Mesendoderm (in vitro differentiated cells): ENCODE data around the gene SOS1.
"Not testable (repeated sequence)": the region's sequence is repeated elsewhere in the genome, so short reads cannot be mapped to it uniquely, and the experiment has no call there.

Source experiments
- DNase-seq: peaks from one replicate; pipeline ENCODE4 v3.0.0; 2013
- H2AK5ac ChIP-seq: 2 replicates; pipeline ENCODE4 v1.6.1; 2013; ENCODE audit warnings: low read length, inconsistent platforms
- H2BK120ac ChIP-seq: 2 replicates; pipeline ENCODE4 v1.6.1; 2013; ENCODE audit warnings: low read depth, mild to moderate bottlenecking, low read length, moderate library complexity, mixed read lengths
- H2BK15ac ChIP-seq: replicated peaks from 2 replicates; pipeline ENCODE4 v1.6.1; 2013; ENCODE audit warnings: low read depth, mild to moderate bottlenecking, moderate library complexity
- H2BK5ac ChIP-seq: 2 replicates; pipeline ENCODE4 v1.6.1; 2013; ENCODE audit warnings: low read length, inconsistent platforms
- H3K18ac ChIP-seq: 2 replicates; pipeline ENCODE4 v1.6.1; 2013; ENCODE audit warnings: mild to moderate bottlenecking, low read length, mixed read lengths
- H3K23ac ChIP-seq: one replicate; pipeline ENCODE4 v1.6.1; 2013; ENCODE audit warnings: low read length
- H3K27ac ChIP-seq: 2 replicates; pipeline ENCODE4 v1.5.1; 2013; ENCODE audit warnings: low read depth, mild to moderate bottlenecking, inconsistent platforms, low read length, moderate library complexity
- H3K27me3 ChIP-seq: 2 replicates; pipeline ENCODE4 v1.6.1; 2013; ENCODE audit warnings: low read length, control low read depth, mild to moderate bottlenecking, inconsistent platforms; ENCODE audit not compliant: insufficient read depth, poor library complexity
- H3K36me3 ChIP-seq: 2 replicates; pipeline ENCODE4 v1.6.1; 2013; ENCODE audit warnings: low read length, inconsistent platforms; ENCODE audit not compliant: control insufficient read depth, insufficient read depth
- H3K4ac ChIP-seq: one replicate; pipeline ENCODE4 v1.6.1; 2013; ENCODE audit warnings: low read depth, mild to moderate bottlenecking, low read length, moderate library complexity
- H3K4me1 ChIP-seq: 2 replicates; pipeline ENCODE4 v1.6.1; 2013; ENCODE audit warnings: low read depth, low read length, inconsistent platforms; ENCODE audit not compliant: control insufficient read depth
- H3K4me2 ChIP-seq: 2 replicates; pipeline ENCODE4 v1.6.1; 2013; ENCODE audit warnings: low read length
- H3K4me3 ChIP-seq: 2 replicates; pipeline ENCODE4 v1.5.1; 2013; ENCODE audit warnings: mild to moderate bottlenecking, low read length
- H3K56ac ChIP-seq: one replicate; pipeline ENCODE4 v1.6.1; 2013; ENCODE audit warnings: low read length
- H3K79me1 ChIP-seq: 2 replicates; pipeline ENCODE4 v1.6.1; 2013; ENCODE audit warnings: low read length, inconsistent platforms
- H3K79me2 ChIP-seq: 2 replicates; pipeline ENCODE4 v1.6.1; 2013; ENCODE audit warnings: mild to moderate bottlenecking, low read length; ENCODE audit not compliant: control insufficient read depth, insufficient read depth
- H3K9ac ChIP-seq: 2 replicates; pipeline ENCODE4 v1.6.1; 2013; ENCODE audit warnings: low read length, inconsistent platforms
- H4K5ac ChIP-seq: one replicate; pipeline ENCODE4 v1.6.1; 2013; ENCODE audit warnings: low read length
- H4K8ac ChIP-seq: one replicate; pipeline ENCODE4 v1.6.1; 2013; ENCODE audit warnings: low read depth, mild to moderate bottlenecking, control low read depth, low read length, moderate library complexity
- WGBS: extraction: QIAGEN DNeasy Blood & Tissue Kit; methylation state at CpG from one replicate; pipeline ENCODE4 v1.1.7; 2013; ENCODE audit warnings: low lambda C conversion rate, missing lambda C conversion rate; ENCODE audit not compliant: insufficient coverage; ENCODE audit errors: extremely low coverage; 5-methylcytosine and 5-hydroxymethylcytosine counted together

Gene SOS1

GRCh38 chr2:39156846-39157245 lies 36.0 kb upstream of the SOS1 start:
- H2BK120ac ChIP-seq, result no peak overlapping the region
- H3K79me1 ChIP-seq, result no peaks in the 10 kb centered on the region
- no peak overlapping the region for H3K56ac ChIP-seq
- no peak overlapping the region for H3K4ac ChIP-seq
- no peaks in the 10 kb centered on the region for H3K79me2 ChIP-seq
- no peak for DNase-seq
- H3K4me1 ChIP-seq, result no peaks in the 10 kb centered on the region
- H3K36me3 ChIP-seq, result no peaks in the 10 kb centered on the region
- no CpG with 5 or more reads among the region's 6 CpGs for WGBS
- no peak overlapping the region for H2BK5ac ChIP-seq
- H3K18ac ChIP-seq, result no peak overlapping the region
- H3K4me2 ChIP-seq, result no peak overlapping the region
- no peak overlapping the region for H2AK5ac ChIP-seq
- no peak overlapping the region for H3K4me3 ChIP-seq
- no peak overlapping the region for H3K23ac ChIP-seq
- H2BK15ac ChIP-seq, result no peak overlapping the region
- no peak overlapping the region for H4K8ac ChIP-seq
- no peak overlapping the region for H3K9ac ChIP-seq
- H3K27me3 ChIP-seq, result no peaks in the 10 kb centered on the region
- H4K5ac ChIP-seq, result no peak overlapping the region
- H3K27ac ChIP-seq, result no peak overlapping the region

GRCh38 chr2:39156107-39156506 lies 35.3 kb upstream of the SOS1 start:
- no peak overlapping the region for H3K9ac ChIP-seq
- H3K27ac ChIP-seq, result no peak overlapping the region
- H3K23ac ChIP-seq, result no peak overlapping the region
- H3K27me3 ChIP-seq, result no peaks in the 10 kb centered on the region
- H3K4me2 ChIP-seq, result no peak overlapping the region
- no peaks in the 10 kb centered on the region for H3K79me2 ChIP-seq
- no peaks in the 10 kb centered on the region for H3K79me1 ChIP-seq
- no peak overlapping the region for H2BK120ac ChIP-seq
- H2AK5ac ChIP-seq, result no peak overlapping the region
- H2BK15ac ChIP-seq, result no peak overlapping the region
- no peak for DNase-seq
- H3K36me3 ChIP-seq, result no peaks in the 10 kb centered on the region
- no peaks in the 10 kb centered on the region for H3K4me1 ChIP-seq
- H2BK5ac ChIP-seq, result no peak overlapping the region
- no peak overlapping the region for H3K56ac ChIP-seq
- no peak overlapping the region for H3K4ac ChIP-seq
- no peak overlapping the region for H3K18ac ChIP-seq
- no peak overlapping the region for H4K5ac ChIP-seq
- H4K8ac ChIP-seq, result no peak overlapping the region
- no peak overlapping the region for H3K4me3 ChIP-seq

- not testable (repeated sequence) for H3K18ac ChIP-seq, H3K27me3 ChIP-seq, H3K36me3 ChIP-seq, H3K79me1 ChIP-seq, H3K23ac ChIP-seq, H3K4ac ChIP-seq, H3K27ac ChIP-seq, H3K79me2 ChIP-seq, H2BK15ac ChIP-seq, H3K9ac ChIP-seq, H2BK120ac ChIP-seq, H4K5ac ChIP-seq, H3K4me2 ChIP-seq, H3K56ac ChIP-seq, H3K4me1 ChIP-seq, H4K8ac ChIP-seq, H2BK5ac ChIP-seq, H3K4me3 ChIP-seq, DNase-seq, H2AK5ac ChIP-seq
- no CpG with 5 or more reads among the region's 4 CpGs for WGBS
Observed at GRCh38 chr2:39155573-39155972, 34.7 kb upstream of the SOS1 start.

- H3K4me3 ChIP-seq, result no peak overlapping the region
Observed at GRCh38 chr2:39154944-39155343, 34.1 kb upstream of the SOS1 start.

GRCh38 chr2:39153312-39153711 lies 32.5 kb upstream of the SOS1 start:
- Histone ChIP-seq H2BK5ac (no peak overlapping the region), H3K4me2 (no peak overlapping the region), H2AK5ac (no peak overlapping the region), H3K9ac (no peak overlapping the region), H3K4me1 (no peaks in the 10 kb centered on the region), H3K27me3 (no peaks in the 10 kb centered on the region), H3K23ac (no peak overlapping the region), H3K79me1 (no peaks in the 10 kb centered on the region), H3K36me3 (no peaks in the 10 kb centered on the region), H3K27ac (no peak overlapping the region), H2BK120ac (no peak overlapping the region), H3K4me3 (no peak overlapping the region), H3K56ac (no peak overlapping the region), H2BK15ac (no peak overlapping the region), H4K8ac (no peak overlapping the region), H3K4ac (no peak overlapping the region), H3K79me2 (no peaks in the 10 kb centered on the region), H4K5ac (no peak overlapping the region), H3K18ac (no peak overlapping the region)
- no CpG with 5 or more reads among the region's 1 CpG for WGBS
- no peak for DNase-seq

More at GRCh38 chr2:39154944-39155343, 34.1 kb upstream of the SOS1 start:
- Histone ChIP-seq H3K9ac (no peak overlapping the region), H2BK5ac (no peak overlapping the region), H2BK120ac (no peak overlapping the region), H3K79me2 (no peaks in the 10 kb centered on the region), H4K5ac (no peak overlapping the region), H3K27me3 (no peaks in the 10 kb centered on the region), H3K18ac (no peak overlapping the region), H3K23ac (no peak overlapping the region), H3K27ac (no peak overlapping the region), H4K8ac (no peak overlapping the region), H3K4me2 (no peak overlapping the region), H3K4ac (no peak overlapping the region), H2BK15ac (no peak overlapping the region), H3K56ac (no peak overlapping the region), H3K79me1 (no peaks in the 10 kb centered on the region), H3K4me1 (no peaks in the 10 kb centered on the region), H2AK5ac (no peak overlapping the region), H3K36me3 (no peaks in the 10 kb centered on the region)
- DNase-seq, result no peak
- no CpG with 5 or more reads among the region's 3 CpGs for WGBS

- H2BK120ac ChIP-seq, result no peak overlapping the region
- H3K79me1 ChIP-seq, result no peaks in the 10 kb centered on the region
- H3K36me3 ChIP-seq, result no peaks in the 10 kb centered on the region
- no peak overlapping the region for H3K27ac ChIP-seq
- no peak overlapping the region for H4K5ac ChIP-seq
- H3K23ac ChIP-seq, result no peak overlapping the region
- H3K56ac ChIP-seq, result no peak overlapping the region
- H3K4me1 ChIP-seq, result no peaks in the 10 kb centered on the region
- no peaks in the 10 kb centered on the region for H3K27me3 ChIP-seq
- H2BK5ac ChIP-seq, result no peak overlapping the region
- H2BK15ac ChIP-seq, result no peak overlapping the region
- no CpG with 5 or more reads among the region's 2 CpGs for WGBS
- no peak overlapping the region for H3K4ac ChIP-seq
- H3K79me2 ChIP-seq, result no peaks in the 10 kb centered on the region
- no peak overlapping the region for H4K8ac ChIP-seq
- H2AK5ac ChIP-seq, result no peak overlapping the region
- no peak overlapping the region for H3K4me3 ChIP-seq
- no peak overlapping the region for H3K4me2 ChIP-seq
- no peak overlapping the region for H3K18ac ChIP-seq
- no peak overlapping the region for H3K9ac ChIP-seq
- no peak for DNase-seq
Observed at GRCh38 chr2:39152504-39152903, 31.7 kb upstream of the SOS1 start.
